ENCODE results near the gene SHB.
"Not testable (repeated sequence)": the region's sequence is repeated elsewhere in the genome, so short reads cannot be mapped to it uniquely, and the experiment has no call there.

SHB gene

GRCh38 chr9:38064842-38065368, 4.1 kb downstream of the SHB start:
- in situ Hi-C loops (cut with MboI; ENCODE audit: low sequenced_read_pairs): no loop called here

DNA sequence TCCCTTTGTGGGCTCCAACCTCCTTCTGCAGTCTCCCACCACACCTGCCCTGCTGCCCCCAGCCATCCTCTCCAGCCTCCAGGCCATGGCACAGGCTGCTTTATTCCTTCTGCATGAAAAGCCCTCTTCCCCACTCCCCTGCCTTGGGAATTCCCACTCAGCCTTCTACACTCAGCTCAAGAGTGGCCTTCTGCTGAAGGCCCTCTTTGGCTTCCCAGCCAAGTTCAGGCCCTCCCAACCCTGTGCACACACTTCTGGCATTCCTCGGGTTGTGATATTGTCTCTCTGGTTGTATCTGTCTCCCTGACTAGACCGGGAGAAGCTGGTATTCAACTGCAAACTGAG, 5.7 kb downstream of the SHB start:
- in situ Hi-C loops (cut with MboI; ENCODE audit: low sequenced_read_pairs): no loop called here

GRCh38 chr9:38062498-38063362, 6.3 kb downstream of the SHB start:
- in situ Hi-C loops (cut with MboI; ENCODE audit: low sequenced_read_pairs): no loop called here

DNA sequence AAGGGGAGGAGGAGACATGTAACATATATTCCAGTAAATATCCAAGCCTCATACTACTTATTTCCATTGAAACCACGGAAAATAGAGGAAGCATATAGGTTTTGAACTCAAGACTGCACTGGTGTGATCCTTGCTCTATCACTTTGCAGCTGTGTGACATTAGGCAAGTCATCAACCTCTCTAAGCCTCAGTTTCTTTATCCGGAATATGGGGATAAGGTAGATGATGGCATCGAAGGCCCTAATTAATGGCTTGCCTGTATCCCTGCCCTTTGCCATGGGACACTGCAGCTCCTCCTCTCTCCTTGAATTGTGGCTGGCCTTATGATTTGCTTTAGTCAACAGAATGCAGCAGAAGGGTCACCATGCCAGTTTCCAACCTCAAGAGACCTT, 6.9 kb downstream of the SHB start:
- in situ Hi-C loops (cut with MboI; ENCODE audit: low sequenced_read_pairs): no loop called here

- in situ Hi-C loops (cut with MboI; ENCODE audit: low sequenced_read_pairs): no loop called here
These were observed 7.6 kb downstream of the SHB start for GRCh38 chr9:38061326-38061977.

GRCh38 chr9:38060681-38061080, 8.3 kb downstream of the SHB start:
- in situ Hi-C loops (cut with MboI; ENCODE audit: low sequenced_read_pairs): no loop called here

GRCh38 chr9:38059233-38059936, 9.6 kb downstream of the SHB start:
- in situ Hi-C loops (cut with MboI; ENCODE audit: low sequenced_read_pairs): no loop called here

GRCh38 chr9:38058452-38059232, 10.4 kb downstream of the SHB start:
- in situ Hi-C loops (cut with MboI; ENCODE audit: low sequenced_read_pairs): no loop called here

GRCh38 chr9:38057416-38058195, 11.4 kb downstream of the SHB start:
- in situ Hi-C loops (cut with MboI; ENCODE audit: low sequenced_read_pairs): no loop called here

GRCh38 chr9:38054653-38055052, 14.4 kb downstream of the SHB start:
- in situ Hi-C loops (cut with MboI; ENCODE audit: low sequenced_read_pairs): no loop called here

- in situ Hi-C loops (cut with MboI; ENCODE audit: low sequenced_read_pairs): no loop called here
These were observed 15.1 kb downstream of the SHB start for GRCh38 chr9:38053697-38054461.

DNA sequence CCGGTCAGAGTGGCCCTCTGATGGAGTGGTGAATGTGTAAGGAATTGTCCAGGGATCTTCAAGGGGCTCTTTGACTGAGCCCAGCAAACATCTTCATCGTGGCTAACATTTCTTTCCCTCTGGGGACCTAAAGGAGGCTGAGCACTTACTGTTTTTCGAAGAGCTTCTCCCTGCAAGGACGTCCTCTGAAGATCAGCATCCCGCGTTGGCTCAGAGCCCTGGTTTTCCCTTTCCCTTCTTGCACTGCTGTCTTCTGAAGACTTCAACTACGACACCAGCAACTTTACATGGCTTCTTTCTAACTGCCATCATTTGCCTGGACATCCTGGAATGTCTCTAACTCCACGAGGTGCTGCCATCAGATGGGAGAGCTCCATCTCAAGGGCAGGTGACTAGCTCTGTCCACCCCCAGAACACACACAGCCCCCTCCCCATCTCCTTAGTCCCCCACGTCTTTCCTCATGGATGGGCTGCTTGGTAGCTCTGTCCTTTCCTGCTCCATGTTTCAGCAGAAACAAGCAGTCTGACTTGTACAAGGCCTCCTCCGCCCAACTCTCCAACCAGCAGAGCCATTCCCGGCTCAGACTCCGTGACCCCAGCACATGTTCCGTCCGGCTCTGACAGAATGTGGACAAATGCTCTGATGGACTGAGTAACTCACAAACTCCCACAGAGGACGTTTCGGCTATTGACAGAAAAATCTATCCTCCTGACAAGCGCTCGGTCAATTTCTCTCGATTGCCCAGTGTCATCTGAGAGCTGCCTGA, 17.1 kb downstream of the SHB start:
- in situ Hi-C loops (cut with MboI; ENCODE audit: low sequenced_read_pairs): no loop called here

DNA sequence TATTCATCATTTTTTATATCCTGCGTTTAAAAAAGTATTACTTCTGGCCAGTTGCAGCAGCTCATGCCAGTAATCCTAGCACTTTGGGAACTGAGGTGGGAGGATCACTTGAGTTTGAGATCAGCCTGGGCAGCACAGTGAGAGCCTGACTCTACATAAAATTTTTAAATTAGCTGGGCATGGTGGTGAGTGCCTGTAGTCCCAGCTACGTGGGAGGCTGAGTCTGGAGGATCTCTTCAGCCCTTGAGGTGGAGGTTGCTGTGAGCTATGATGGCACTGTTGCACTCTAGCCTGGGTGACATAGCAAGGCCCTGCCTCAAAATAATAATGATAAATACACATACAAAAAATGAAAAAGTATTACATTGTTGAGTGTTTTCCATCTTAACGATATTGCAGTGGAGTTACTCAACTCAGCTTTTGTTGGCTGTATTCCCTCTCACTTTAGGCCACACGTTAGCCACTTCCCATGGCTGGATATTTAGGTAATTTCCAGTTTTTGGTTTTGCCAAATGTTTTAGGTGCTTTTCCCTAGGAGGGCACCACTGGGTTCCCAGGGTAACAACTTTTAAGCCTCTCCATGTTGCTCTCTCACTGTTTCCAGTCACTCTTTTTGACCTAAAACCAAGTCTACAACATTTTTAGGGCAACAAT, 20.6 kb downstream of the SHB start:
- in situ Hi-C loops (cut with MboI; ENCODE audit: low sequenced_read_pairs): no loop called here

DNA sequence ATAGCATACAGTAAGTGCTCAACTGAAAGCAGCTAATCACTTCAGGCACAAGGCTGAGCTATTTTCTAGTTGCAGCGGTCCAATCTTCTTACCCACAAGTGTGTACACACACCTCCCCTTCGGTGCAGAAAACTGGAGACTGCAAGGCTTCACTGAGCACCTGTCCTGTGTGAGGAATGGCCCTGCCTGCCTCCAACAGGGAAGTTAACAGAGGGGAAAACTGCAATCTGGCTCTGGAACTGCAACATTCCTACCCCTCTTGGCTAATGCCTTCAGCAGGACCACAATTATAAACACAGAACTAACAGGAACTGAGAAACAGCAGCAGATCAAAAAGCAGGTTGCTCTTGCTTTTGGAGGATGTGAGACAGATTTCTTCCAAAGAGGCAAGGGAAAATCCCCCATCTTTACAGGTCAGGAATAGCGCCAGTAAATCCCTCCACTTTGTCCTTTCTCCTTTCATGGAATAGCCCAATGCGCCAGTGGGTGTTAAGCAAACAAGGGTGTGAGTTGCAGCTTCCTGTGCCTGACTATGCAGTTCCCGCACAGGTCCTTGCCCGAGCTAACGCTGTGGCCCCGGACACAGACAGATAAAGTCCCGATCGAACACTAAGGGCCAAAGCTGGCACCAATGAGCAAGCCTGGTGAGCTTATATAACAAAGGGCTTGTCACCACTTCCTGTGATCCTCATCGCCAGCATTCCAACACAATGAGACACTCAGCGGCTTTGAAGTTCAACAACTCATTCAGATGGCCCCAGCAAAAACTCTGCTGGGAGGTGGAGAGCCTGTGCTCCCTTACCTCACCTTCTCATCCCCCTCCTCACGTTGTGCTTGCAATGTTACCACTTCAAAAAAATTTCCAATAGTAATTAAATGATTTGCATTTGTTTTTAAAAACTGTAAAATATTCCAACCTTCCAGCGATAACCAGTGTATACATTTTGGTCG, 21.5 kb downstream of the SHB start:
- in situ Hi-C loops (cut with MboI; ENCODE audit: low sequenced_read_pairs): no loop called here

DNA sequence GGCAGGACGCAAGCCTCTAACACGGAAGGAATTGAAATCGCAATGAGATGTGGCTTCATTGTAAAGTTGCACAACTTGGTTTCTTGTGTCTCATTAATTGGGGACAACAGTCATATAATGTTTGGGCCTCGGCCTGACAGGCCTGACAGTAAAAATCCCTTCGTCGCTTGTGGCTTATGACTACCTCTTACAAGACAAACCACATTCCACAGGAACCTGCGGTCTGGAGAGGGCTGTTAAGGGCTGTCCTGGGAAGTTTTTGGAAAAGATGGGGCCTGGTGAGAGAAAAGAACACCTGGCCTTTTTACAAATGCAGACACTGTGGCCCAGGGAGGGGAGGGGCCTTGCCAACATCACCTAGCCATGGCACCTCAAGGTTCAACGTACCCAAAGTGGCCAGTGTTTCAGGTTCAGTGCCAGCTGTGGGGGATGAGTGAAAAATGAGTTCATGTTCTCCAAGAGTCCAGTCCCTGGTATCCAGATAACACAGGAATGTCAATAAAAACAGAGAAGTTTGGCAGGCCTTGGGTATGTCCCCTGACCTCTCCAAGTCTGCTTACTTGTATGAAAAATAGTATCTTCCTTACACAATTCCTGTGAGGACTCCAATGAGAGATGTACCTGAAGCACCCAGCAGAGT, 22.2 kb downstream of the SHB start:
- in situ Hi-C loops (cut with MboI; ENCODE audit: low sequenced_read_pairs): no loop called here

GRCh38 chr9:38045939-38046338, 23.1 kb downstream of the SHB start:
- in situ Hi-C loops (cut with MboI; ENCODE audit: low sequenced_read_pairs): not testable (repeated sequence)

DNA sequence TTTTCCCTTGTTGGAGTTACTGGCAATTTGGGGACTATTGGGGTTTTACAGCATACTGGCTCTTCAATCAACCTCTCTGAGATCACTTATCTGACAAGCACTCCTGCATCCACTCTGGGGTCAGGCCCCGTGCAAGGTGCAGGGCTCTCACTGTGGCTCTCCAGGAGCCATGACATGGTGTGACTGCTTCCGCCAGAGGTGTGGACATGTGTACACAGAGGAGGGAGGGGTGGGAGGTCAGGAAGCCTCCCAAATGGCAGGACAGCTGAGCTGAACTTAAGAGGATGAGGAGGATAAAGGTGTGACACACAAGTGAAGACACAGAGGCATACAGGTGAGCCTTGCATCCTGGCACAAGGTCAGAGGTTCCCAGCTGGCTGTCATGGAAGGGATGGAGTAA, 24.3 kb downstream of the SHB start:
- in situ Hi-C loops (cut with MboI; ENCODE audit: low sequenced_read_pairs): no loop called here
